HG03469 (cell line): Measurements from ENCODE around the gene ANP32A.

ENCODE experiments used
- ATAC-seq: cut with Tn5 transposase; IDR thresholded peaks from one replicate; pipeline ENCODE4 v1.9.1; 2021; ENCODE audit warnings: mild to moderate bottlenecking, moderate library complexity, moderate number of reproducible peaks; ENCODE audit not compliant: unreplicated experiment

The ANP32A gene

GRCh38 chr15:68821190-68821840 lies 620 bp upstream of the ANP32A start:
- ATAC-seq = peak; percentile 6

- no peak for ATAC-seq
These were observed 1.0 kb downstream of the ANP32A start for GRCh38 chr15:68819495-68820294.

- ATAC-seq = no peak
These were observed 1.8 kb downstream of the ANP32A start for GRCh38 chr15:68818769-68819494.

GRCh38 chr15:68818066-68818768 lies 2.5 kb downstream of the ANP32A start:
- no peak for ATAC-seq

- ATAC-seq = no peak
These were observed 3.2 kb downstream of the ANP32A start for GRCh38 chr15:68817304-68818065.

GRCh38 chr15:68816795-68817303 lies 3.8 kb downstream of the ANP32A start:
- no peak for ATAC-seq

GRCh38 chr15:68816158-68816557 lies 4.5 kb downstream of the ANP32A start:
- ATAC-seq = no peak

- no peak for ATAC-seq
These were observed 5.1 kb downstream of the ANP32A start for GRCh38 chr15:68815598-68815997.

- ATAC-seq = no peak
These were observed 6.1 kb downstream of the ANP32A start for GRCh38 chr15:68814596-68814995.

GRCh38 chr15:68812597-68813431 lies 7.9 kb downstream of the ANP32A start:
- no peak for ATAC-seq

- no peak for ATAC-seq
These were observed 8.6 kb downstream of the ANP32A start for GRCh38 chr15:68812069-68812468.

- ATAC-seq = no peak
These were observed 11.2 kb downstream of the ANP32A start for GRCh38 chr15:68809517-68809916.

- ATAC-seq = no peak
These were observed 11.9 kb downstream of the ANP32A start for GRCh38 chr15:68808770-68809169.

GRCh38 chr15:68808091-68808490 lies 12.6 kb downstream of the ANP32A start:
- ATAC-seq = no peak

- ATAC-seq = no peak
These were observed 13.4 kb downstream of the ANP32A start for GRCh38 chr15:68807249-68807648.

- ATAC-seq = no peak
These were observed 14.3 kb downstream of the ANP32A start for GRCh38 chr15:68806220-68807060.

- no peak for ATAC-seq
These were observed 18.3 kb downstream of the ANP32A start for GRCh38 chr15:68802373-68802772.

- no peak for ATAC-seq
These were observed 19.0 kb downstream of the ANP32A start for GRCh38 chr15:68801572-68802148.
